Activated CD4-positive, CD25-positive, alpha-beta regulatory T cell treated with anti-CD3 and anti-CD28 coated beads, Interleukin-2, amount 50 U/mL, for 24 hours (primary cell): Measurements from ENCODE around the gene KRT74.
"Not testable (repeated sequence)": the region's sequence is repeated elsewhere in the genome, so short reads cannot be mapped to it uniquely, and the experiment has no call there.

Experiments
- ATAC-seq, 2 donors: fragments of 150-1000 bp; cut with Tn5 transposase; one replicate each; pipeline ENCODE4 v1.10.0; 2021; ENCODE audit warnings: mild to moderate bottlenecking in 1 of 2, moderate library complexity in 1 of 2

Gene KRT74

GRCh38 chr12:52602552-52602951, 28.9 kb upstream of the KRT74 start:
- ATAC-seq = no peak

- no peak for ATAC-seq
Observed at GRCh38 chr12:52601671-52602070, 28.0 kb upstream of the KRT74 start.

GRCh38 chr12:52600941-52601481, 27.4 kb upstream of the KRT74 start, which contains the start of gene KRT72:
TSS of gene KRT72 (minus strand) at chr12:52601463. CDS start at chr12:52601452, 11 bp downstream.
- no peak for ATAC-seq

- ATAC-seq = no peak
Observed at GRCh38 chr12:52600475-52600874, 26.8 kb upstream of the KRT74 start.

GRCh38 chr12:52600071-52600470, 26.4 kb upstream of the KRT74 start:
- ATAC-seq = no peak

- no peak for ATAC-seq
Observed at GRCh38 chr12:52598966-52599365, 25.3 kb upstream of the KRT74 start.

- ATAC-seq = not testable (repeated sequence)
Observed at GRCh38 chr12:52594237-52594636, 20.6 kb upstream of the KRT74 start.

GRCh38 chr12:52591521-52591920, 17.9 kb upstream of the KRT74 start:
- ATAC-seq = no peak

- no peak for ATAC-seq
Observed at GRCh38 chr12:52590021-52590420, 16.4 kb upstream of the KRT74 start.

GRCh38 chr12:52587563-52587962, 13.9 kb upstream of the KRT74 start:
- no peak for ATAC-seq

GRCh38 chr12:52585946-52586345, 12.3 kb upstream of the KRT74 start:
- peak in 1 of 2 donors; percentile 40 for ATAC-seq

GRCh38 chr12:52585066-52585465, 11.4 kb upstream of the KRT74 start:
- ATAC-seq = no peak

GRCh38 chr12:52584156-52584682, 10.6 kb upstream of the KRT74 start:
- ATAC-seq = no peak

GRCh38 chr12:52582971-52583456, 9.4 kb upstream of the KRT74 start:
- peak; percentile 56 to 57 for ATAC-seq

- no peak for ATAC-seq
Observed at GRCh38 chr12:52582486-52582885, 8.8 kb upstream of the KRT74 start.

GRCh38 chr12:52581481-52581880, 7.8 kb upstream of the KRT74 start:
- ATAC-seq = no peak

- ATAC-seq = no peak
Observed at GRCh38 chr12:52581066-52581465, 7.4 kb upstream of the KRT74 start.

- no peak for ATAC-seq
Observed at GRCh38 chr12:52580496-52580895, 6.9 kb upstream of the KRT74 start.

GRCh38 chr12:52579468-52580465, 6.1 kb upstream of the KRT74 start:
- ATAC-seq = no peak

- ATAC-seq = no peak
Observed at GRCh38 chr12:52578469-52578868, 4.8 kb upstream of the KRT74 start.

- ATAC-seq = no peak
Observed at GRCh38 chr12:52577316-52577715, 3.7 kb upstream of the KRT74 start.

GRCh38 chr12:52575948-52576347, 2.3 kb upstream of the KRT74 start:
- ATAC-seq = no peak

- ATAC-seq = no peak
Observed at GRCh38 chr12:52575256-52575655, 1.6 kb upstream of the KRT74 start.

- no peak for ATAC-seq
Observed at GRCh38 chr12:52573306-52573705, 337 bp downstream of the KRT74 start.
